ENCODE data around the gene FSD1L.

GRCh38 chr9:105415662-105415980 is 32.2 kb upstream of the FSD1L start:
- peak; percentile 63 for TF ChIP-seq CTCF (IDR thresholded peaks at IDR 0.05)
- TF ChIP-seq ZFX (IDR thresholded peaks at IDR 0.05; ENCODE audit: borderline replicate concordance), result no peak

Measured in 22Rv1 (cell line).